ENCODE measurements around the gene DDRGK1.

GRCh38 chr20:3233991-3234498 is 29.6 kb upstream of the DDRGK1 start:
- TF ChIP-seq EZH2 (IDR thresholded peaks at IDR 0.05) (no peak), POLR2AphosphoS5 (IDR thresholded peaks at IDR 0.05; ENCODE audit: borderline replicate concordance, low read depth, low read length) (no peak)
